Testis (tissue), 3 donors: Measurements from ENCODE around the gene ABCA4. TPM values are rescaled to one million over a fixed set of nuclear protein-coding genes. Genes with fewer than 3 reads are reported as not detected.

Experiments used
- DNase-seq: peaks from one replicate; pipeline ENCODE4 v3.0.0-alpha.2; 2019
- H3K27ac ChIP-seq, 2 donors: fragments of 200-600 bp; sonication (generic); one replicate each; pipeline ENCODE4 v1.5.1; 2019
- H3K27me3 ChIP-seq: fragments of 200-600 bp; sonication (generic); one replicate; pipeline ENCODE4 v1.5.1; 2019
- H3K36me3 ChIP-seq: fragments of 200-600 bp; sonication (generic); one replicate; pipeline ENCODE4 v1.5.1; 2017; ENCODE audit warnings: low read depth; ENCODE audit errors: missing control alignments
- H3K4me1 ChIP-seq: fragments of 200-600 bp; sonication (generic); one replicate; pipeline ENCODE4 v1.5.1; 2019
- H3K4me3 ChIP-seq, 2 donors: fragments of 200-600 bp; sonication (generic); one replicate each; pipeline ENCODE4 v1.5.1; 2017 to 2019
- H3K9me3 ChIP-seq: fragments of 200-600 bp; sonication (generic); one replicate; pipeline ENCODE4 v1.5.1; 2017
- POLR2A ChIP-seq: fragments of 450-650 bp; IDR thresholded peaks from one replicate; pipeline ENCODE4 v1.6.1; 2017; ENCODE audit warnings: antibody characterized with exemption, mild to moderate bottlenecking, moderate library complexity
- WGBS, 2 donors: methylation state at CpG; one replicate each; pipeline ENCODE4 v1.1.5; 2018; 5-methylcytosine and 5-hydroxymethylcytosine counted together
- intact Hi-C: fragments of 100-400 bp; cut with DNase I; formaldehyde crosslinking; loops from one replicate; pipeline ENCODE4 v1.15.1; 2023; ENCODE audit warnings: low total_unique reads
- polyA plus RNA-seq: library from polyadenylated mRNA; stranded (reverse); fragments of 350-450 nt; fragmentation: Illumina TruSeq; extraction: RNeasy Lipid Tissue Mini Kit (QIAGEN cat#74804); gene quantifications from one replicate; pipeline ENCODE4 v1.2.3, GENCODE V29; 2014; ENCODE audit warnings: low read depth, low replicate concordance; ENCODE audit not compliant: insufficient read depth
- total RNA-seq, 2 donors: library from RNA; depleted of rRNA; stranded (reverse); fragments of >200 nt; gene quantifications; one replicate each; pipeline ENCODE4 v1.2.3, GENCODE V29; 2016
- TF ChIP-seq, protein P1 (sequence below), 3 experiments: fragments of 450-650 bp in 2 of 3; fragments of 200-600 bp in 1 of 3; sonication (generic) in 1 of 3; IDR thresholded peaks; one replicate each; pipeline ENCODE4 v1.5.1; 2016 to 2019; ENCODE audit warnings: antibody characterized with exemption in 3 of 3, mild to moderate bottlenecking in 2 of 3, moderate library complexity in 1 of 3

The ABCA4 gene
- total and polyA plus RNA-seq, 3 donors from 2014 or later = 1.6 to 1.8 (median 1.8) TPM

GRCh38 chr1:94111879-94112278 is 9.1 kb downstream of the ABCA4 start:
- peaks cover under 1% of the 10 kb centered on the region for H3K4me1 ChIP-seq
- H3K4me3 ChIP-seq = no peak overlapping the region
- DNase-seq = no peak
- TF ChIP-seq, protein P1, sequence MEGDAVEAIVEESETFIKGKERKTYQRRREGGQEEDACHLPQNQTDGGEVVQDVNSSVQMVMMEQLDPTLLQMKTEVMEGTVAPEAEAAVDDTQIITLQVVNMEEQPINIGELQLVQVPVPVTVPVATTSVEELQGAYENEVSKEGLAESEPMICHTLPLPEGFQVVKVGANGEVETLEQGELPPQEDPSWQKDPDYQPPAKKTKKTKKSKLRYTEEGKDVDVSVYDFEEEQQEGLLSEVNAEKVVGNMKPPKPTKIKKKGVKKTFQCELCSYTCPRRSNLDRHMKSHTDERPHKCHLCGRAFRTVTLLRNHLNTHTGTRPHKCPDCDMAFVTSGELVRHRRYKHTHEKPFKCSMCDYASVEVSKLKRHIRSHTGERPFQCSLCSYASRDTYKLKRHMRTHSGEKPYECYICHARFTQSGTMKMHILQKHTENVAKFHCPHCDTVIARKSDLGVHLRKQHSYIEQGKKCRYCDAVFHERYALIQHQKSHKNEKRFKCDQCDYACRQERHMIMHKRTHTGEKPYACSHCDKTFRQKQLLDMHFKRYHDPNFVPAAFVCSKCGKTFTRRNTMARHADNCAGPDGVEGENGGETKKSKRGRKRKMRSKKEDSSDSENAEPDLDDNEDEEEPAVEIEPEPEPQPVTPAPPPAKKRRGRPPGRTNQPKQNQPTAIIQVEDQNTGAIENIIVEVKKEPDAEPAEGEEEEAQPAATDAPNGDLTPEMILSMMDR (IDR thresholded peaks at IDR 0.05) = no peak
- no peak for TF ChIP-seq POLR2A
- H3K27ac ChIP-seq = no peak overlapping the region
- no peaks in the 10 kb centered on the region for H3K27me3 ChIP-seq
- intact Hi-C loops = no loop called here
- H3K36me3 ChIP-seq = no peaks in the 10 kb centered on the region
- no peaks in the 10 kb centered on the region for H3K9me3 ChIP-seq
- 84 to 88% methylated on average over 9 of the region's 9 CpGs for WGBS, 2 donors

GRCh38 chr1:94110946-94111740 is 9.8 kb downstream of the ABCA4 start:
- H3K36me3 ChIP-seq = no peaks in the 10 kb centered on the region
- WGBS, 2 donors = 80 to 85% methylated on average over 10 of the region's 10 CpGs
- H3K4me1 ChIP-seq = no peaks in the 10 kb centered on the region
- no peaks in the 10 kb centered on the region for H3K9me3 ChIP-seq
- no peak overlapping the region for H3K4me3 ChIP-seq
- no peaks in the 10 kb centered on the region for H3K27me3 ChIP-seq
- no peak for DNase-seq
- intact Hi-C loops = no loop called here
- TF ChIP-seq POLR2A = no peak
- TF ChIP-seq, protein P1 (IDR thresholded peaks at IDR 0.05) = no peak
- H3K27ac ChIP-seq = no peak overlapping the region

DNA sequence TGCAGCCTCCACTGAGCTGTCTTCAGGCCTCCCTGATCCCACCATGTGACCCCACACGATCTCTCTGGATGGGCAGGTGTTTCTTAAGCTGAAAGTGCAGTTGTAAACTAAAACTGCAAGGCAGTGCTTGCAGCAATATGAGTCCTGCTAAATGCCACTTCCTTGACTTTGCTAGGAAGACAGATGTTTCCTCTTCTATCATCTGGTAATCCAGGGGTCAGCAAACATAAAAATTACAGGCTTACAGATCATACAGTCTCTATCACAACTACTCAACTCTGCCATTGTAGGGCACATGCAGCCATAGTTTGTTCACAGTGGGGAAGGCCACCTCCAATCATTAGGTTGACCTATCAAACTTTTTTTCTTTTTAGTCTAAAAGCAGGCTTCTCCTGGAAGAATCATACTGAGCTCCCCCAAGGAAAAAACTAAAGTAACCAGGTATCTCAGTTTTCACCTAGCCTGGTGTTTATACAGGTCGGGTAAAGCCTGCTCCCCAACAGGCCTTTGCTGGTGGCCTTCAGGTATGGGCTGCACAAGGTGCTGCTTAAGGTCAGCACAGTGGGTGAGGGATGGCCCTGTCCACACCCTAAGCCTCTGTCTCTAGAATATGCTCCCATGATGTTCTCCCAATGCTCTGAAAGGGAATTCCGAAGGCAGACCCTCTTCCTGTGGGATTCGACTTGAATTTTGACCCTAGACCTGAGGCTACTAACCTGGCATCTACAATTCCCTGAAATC is 10.8 kb downstream of the ABCA4 start:
- TF ChIP-seq POLR2A = no peak
- TF ChIP-seq, protein P1 (IDR thresholded peaks at IDR 0.05) = no peak
- intact Hi-C loops = no loop called here

DNA sequence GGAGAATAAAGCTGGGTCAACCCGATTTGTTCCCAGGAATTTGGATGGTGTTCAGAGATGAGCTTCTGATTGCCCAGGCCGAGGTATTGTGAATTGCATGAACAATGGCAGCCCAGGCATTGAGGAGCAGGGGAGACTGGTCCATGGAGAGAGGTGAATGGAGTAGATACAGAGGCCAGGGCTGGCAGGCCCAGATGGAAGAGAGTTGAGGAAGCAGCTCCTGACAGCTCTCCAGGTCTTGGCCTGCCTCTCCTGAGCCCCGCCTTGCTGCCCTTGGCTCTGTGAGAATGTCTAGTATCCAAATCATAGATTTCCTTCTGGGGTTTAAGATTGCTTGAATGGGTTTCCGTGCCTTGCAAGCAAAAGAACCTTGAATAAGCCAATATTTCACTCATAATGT is 11.5 kb downstream of the ABCA4 start:
- Histone ChIP-seq H3K4me1 (peaks cover 5% of the 10 kb centered on the region), H3K4me3 (no peak overlapping the region), H3K36me3 (no peaks in the 10 kb centered on the region), H3K9me3 (no peaks in the 10 kb centered on the region), H3K27ac (no peak overlapping the region), H3K27me3 (no peaks in the 10 kb centered on the region)
- intact Hi-C loops = no loop called here
- no peak for DNase-seq
- TF ChIP-seq, protein P1 (IDR thresholded peaks at IDR 0.05) = no peak
- no peak for TF ChIP-seq POLR2A
- 78 to 88% methylated on average over 4 of the region's 4 CpGs for WGBS, 2 donors

More for the DNA sequence above, 10.8 kb downstream of the ABCA4 start:
- 86 to 91% methylated on average over 4 of the region's 4 CpGs for WGBS, 2 donors
- Histone ChIP-seq H3K9me3 (no peaks in the 10 kb centered on the region), H3K27me3 (no peaks in the 10 kb centered on the region), H3K4me3 (no peak overlapping the region), H3K36me3 (no peaks in the 10 kb centered on the region), H3K27ac (no peak overlapping the region), H3K4me1 (peaks cover 2% of the 10 kb centered on the region)
- DNase-seq = no peak
